HG02759 (cell line): ENCODE measurements around the gene LCN9.

Experiments used
- ATAC-seq: cut with Tn5 transposase; IDR thresholded peaks from one replicate; pipeline ENCODE4 v1.9.1; 2021; ENCODE audit warnings: mild to moderate bottlenecking, moderate library complexity; ENCODE audit not compliant: unreplicated experiment

Gene LCN9

DNA sequence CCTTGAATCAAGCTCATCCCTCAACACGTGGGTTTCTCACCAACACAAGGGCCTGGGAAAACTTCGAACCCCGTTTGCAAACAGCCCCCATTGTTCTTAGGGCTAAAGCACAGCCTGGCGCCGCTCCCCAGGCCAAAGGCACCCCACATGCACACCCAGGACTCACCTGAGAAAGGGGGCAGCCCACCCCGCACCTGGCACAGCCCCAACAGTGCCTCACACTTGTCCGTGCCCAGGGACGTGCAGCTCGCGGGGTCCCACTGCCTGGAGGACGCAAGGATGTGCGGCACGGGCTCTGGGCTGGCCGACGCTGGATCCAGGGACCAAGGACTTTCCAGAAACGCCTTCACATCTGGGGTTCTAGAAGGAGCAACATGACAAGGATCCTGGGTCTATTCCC, 33.3 kb downstream of the LCN9 start:
- ATAC-seq: no peak

DNA sequence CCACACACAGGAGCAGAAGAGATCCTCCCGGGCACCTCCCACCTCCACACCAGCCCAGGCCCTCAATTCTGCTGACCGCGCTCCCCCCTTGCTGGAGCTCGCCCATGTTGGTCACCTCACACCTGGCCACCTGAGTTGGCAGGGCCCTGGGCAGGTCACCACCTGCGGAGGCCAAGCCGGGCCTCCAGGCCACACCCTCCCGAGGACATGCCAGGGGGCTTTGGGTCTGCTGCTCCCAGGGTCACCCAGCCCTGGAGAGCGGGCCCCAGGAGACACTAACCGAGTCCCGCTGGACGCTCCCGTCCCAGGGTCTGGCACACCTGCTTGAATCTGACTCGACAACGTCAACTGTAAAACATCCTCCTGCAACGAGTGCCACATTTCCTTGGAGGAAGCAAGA, 34.1 kb downstream of the LCN9 start:
- ATAC-seq: no peak

DNA sequence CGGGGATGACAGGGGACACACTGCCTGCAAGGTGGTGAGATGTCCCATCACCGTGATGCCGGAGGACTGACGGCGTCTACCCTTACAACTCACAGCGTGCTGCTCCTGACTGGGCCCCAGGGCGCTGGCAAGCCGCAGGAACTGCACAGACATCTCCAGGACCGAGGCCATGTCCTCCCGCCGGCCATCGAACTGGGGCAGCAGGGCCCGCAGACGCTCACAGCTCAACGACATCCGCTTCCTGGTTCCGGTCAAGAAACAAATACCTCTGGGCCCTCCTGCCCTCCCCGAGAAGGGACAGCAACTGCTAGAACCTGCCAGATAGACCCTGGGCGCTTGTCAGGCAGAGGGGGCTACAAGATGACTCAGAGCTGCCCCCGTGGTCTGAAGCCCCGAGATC, 35.1 kb downstream of the LCN9 start:
- no peak for ATAC-seq

DNA sequence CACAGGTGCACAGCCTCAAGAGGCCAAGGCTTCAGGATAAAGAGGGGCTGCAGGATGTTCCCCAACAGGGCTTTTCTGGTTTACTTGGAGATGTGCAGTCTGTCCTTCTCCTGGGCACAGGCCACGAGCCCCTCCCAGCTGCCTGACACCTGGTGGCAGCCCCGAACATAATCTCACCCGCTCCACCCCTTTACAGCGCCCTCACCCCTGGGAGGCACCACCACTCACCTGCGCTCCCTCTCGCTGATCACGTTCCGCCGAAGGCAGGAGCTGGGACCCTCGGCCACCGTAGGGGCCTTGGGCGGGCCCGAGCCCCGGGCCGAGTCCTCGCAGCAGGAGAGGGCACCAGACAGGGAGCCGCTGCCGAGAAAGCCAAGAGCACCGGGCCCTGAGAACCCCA, 35.7 kb downstream of the LCN9 start:
- ATAC-seq: no peak

DNA sequence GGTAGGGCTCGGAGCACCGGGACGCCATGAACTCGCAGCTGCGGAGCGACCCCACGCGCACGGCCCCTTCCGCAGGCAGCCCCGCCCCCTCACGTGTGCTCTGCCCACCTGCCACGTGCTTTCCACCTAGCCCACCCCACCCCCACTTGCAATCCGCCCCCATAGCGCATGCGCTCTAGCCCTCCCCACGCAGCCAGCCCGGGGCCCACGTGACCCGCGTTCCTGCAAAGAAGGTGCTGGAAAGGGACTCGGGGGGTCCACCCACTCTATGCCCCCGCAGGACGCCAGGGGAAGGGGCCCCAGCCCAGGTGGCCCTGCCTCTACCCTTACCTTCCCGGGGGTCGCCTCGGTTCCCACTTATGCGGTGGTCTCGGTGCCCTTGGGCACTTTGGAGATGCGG, 36.3 kb downstream of the LCN9 start, which contains the start of gene SOHLH1:
SOHLH1 (minus strand) TSS at position 42 of the 400 bp plus-strand sequence; CDS start at position 28, 14 bp downstream.
- ATAC-seq: no peak

DNA sequence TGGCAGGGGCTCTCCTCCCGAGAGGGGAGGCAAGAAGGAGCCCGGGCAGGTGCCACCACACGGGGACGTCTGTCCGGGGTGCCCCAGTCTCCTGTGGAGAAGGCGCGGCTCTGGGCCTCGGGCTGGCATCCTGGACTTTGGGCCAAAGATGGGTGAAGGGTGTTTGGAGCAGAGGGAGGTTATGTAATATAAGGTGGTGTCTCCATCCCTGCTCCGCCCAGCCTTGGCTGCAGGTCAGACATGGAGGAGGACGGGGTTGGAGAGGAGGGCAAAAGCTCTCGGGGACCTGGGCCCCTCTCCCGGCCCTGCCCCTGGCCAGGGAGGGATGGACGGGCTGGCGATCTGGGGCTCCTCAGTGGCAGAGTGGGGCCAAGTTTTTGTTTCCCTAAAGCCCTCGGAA, 37.4 kb downstream of the LCN9 start:
- no peak for ATAC-seq

DNA sequence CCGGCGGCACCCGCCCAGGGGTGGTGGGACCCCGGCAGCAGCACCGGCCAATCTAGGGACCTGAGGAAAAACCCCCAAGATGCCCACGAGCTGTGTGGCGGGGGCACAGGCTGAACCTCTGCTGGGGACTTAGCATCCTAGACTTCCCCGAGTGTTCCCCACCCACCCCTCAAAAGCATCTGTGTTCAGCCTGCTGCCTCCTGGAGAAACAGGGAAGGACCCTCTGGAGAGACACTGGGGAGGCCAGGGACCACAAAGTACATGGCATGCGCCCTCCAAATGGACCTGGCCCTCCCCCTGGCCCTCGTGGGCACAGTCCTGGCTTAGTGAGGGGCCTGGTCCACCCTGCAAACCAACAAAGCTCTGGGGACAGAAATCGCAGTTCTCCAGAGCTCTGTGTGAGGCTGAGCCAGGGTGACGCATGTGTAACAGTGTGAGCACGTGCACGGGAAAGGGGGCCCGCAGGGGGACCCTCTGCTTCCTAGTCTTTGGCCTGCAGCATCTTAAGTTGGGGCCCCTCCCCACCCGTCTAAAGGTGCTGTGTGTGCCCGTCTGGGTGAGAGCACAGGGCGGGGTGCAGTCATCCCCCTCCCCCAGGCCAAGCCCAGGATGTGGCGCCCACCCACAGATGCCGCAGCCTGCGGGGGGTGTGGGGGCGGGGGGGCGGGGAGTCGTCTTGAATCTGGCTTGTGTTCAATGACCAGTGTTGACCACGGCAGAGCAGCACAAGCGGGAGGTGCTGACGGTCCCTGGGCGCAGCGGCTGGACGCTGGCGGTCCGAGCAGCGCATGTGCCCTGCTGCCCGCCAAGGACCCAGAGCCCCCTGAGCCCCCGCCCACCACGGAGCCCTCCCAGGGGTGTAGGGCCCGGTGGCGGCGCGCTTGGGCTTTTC, 38.2 kb downstream of the LCN9 start:
- ATAC-seq: no peak

DNA sequence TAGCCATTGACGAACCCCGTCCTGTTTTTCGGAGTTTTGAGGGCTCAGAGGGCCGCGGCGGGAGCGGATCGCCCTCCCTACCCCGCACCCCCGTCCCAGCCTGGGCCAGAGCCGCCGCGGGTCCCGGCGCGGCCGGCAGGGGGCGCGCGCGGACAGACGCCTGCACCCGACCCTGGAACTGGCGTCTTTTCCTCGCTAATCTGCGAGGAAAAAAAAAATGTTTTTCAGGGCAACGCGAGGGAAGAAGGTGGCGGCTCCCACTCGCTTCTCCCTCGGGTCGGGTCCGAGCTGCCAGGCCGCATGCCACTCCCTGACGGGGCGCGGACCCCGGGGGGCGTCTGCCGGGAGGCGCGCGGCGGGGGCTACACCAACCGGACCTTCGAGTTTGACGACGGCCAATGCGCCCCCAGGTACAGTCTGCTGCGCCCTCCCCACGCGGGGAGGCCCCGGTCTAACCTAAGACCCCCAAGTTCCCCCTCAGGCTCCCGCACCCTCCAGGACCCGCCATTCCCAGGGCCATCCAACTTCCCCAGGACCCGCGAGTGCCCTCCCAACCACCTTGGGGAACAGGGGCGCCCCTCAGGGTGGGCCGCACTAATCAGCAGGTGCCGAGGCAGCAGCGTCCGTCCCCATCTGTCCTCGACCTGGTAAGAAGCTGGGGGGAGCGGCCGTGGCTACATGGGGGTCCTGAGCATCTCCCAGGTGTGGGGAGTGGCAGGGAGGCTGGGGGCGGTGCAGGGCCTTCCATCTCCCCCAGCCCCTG, 39.0 kb downstream of the LCN9 start, which contains the start of gene KCNT1:
KCNT1 (plus strand) TSS at position 227 of the 763 bp plus-strand sequence; CDS start at position 301, 74 bp downstream.
- ATAC-seq: no peak

DNA sequence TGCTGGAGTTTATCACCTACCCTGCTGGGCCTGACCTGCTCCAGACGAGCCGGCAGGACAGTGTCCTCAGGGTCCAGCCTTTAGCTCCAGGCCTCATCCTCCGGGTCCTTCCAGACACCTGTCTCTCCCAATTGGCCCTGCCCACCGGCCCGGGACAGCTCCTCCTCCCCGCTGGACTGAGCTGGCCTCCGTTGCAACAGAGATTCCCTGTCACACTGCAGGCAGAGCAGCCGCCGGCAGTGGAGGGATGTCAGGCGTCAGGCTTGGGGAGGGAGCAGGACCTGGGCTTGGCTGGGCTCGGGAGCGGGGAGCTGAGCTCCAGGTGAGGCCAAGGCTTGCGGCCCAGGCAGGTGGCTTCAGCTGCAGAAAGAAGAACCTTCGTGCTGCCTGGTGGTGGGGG, 40.6 kb downstream of the LCN9 start:
- no peak for ATAC-seq

DNA sequence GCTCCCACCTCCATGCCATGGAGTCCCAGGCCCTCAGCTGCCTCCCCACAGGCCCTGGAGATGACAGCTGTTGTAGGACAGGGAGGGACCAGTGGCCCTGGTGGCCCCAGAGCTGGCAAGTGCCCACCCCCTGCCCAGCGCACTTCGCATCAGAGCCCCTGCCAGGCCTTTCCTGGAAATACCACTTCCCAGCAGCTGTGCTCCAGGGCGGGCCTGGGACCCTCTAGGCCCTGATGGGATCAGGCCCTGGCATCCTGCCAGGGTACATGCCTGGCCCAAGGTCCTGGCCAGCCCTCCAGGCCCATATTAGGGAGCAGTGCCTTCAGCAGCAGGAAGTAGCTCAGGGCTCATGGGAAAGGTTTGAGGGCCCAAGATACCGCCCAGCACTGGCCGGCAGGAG, 41.4 kb downstream of the LCN9 start:
- no peak for ATAC-seq

DNA sequence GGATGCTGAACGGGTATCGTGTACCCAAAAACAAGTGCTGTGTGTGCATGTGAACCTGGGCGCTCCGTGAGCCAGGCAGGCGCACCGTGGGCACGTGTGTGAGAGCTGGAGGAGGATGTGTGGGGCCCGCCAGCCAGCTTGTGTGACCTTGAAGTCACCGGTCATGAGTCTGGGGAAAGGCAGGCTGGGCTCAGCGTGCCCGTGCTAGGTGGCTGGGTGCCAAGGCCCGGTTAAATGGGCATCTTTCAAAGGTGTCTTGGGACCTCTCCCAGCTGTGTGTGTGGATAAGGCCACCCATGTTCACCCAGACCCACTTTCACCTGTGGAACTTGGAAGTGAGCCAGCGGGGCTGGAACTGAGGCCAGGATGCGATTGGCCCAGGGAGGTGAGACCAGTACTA, 42.3 kb downstream of the LCN9 start:
- ATAC-seq: no peak

DNA sequence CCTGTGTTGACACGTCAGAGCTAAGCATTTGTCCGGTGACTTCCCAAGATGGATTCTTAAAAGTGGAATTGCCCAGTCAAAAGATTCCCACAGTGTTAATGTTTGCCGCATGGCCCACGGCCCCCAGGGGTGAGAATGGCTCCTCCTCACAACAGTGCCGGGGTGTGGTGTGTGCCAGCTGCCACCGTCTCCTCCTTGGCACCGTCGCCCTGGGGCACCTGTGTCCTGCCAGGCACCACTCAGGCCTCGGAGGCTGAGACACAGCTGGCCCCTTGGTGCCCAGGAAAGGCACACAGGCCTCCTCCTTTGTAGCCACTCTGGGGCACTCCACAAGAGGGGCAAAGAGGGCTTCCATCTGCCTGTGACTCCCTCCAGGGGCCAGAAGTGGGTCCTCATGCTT, 43.2 kb downstream of the LCN9 start:
- no peak for ATAC-seq

DNA sequence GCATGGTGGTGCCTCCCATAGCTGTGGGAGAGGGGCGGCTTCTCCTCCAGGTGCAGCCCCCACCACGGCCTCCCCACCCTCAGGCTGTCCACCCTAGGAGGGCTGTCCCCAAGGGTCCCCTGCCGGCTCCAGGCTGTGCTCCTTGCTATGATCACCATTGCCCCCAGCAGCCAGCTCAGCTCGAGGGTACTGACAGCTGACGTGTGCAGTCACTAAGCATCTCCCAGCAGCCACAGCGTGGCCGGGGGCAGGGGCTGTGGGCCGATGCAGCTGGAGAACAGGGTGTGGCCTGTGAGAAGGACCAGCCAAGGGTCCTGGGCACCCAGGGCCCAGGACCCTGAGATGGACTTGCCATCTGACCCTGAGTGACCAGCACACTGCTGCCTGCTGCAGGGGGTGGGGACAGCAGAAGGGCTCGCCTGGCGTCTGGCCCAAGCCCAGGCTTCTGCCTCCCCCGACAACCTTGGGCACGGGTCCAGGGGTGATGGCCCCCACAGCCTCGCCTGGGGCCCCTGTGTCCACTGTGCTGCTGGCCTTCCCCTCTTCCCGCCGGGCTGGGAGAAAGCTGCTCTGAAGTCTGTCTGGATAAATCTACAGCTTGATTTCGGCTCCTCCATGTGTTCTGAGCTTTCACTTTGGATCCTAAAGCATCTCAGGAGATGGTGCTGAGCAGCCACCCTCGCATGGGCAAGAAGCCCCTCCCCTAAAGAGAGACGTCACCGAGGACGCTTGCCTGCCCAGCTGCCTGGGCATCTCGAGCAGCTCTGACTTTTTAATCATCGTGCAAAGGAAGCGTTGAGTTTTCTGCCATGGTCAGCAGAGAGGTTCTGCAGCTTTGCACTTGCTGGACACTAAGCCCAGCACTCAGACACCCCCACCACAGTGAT, 44.4 kb downstream of the LCN9 start:
- ATAC-seq: no peak

DNA sequence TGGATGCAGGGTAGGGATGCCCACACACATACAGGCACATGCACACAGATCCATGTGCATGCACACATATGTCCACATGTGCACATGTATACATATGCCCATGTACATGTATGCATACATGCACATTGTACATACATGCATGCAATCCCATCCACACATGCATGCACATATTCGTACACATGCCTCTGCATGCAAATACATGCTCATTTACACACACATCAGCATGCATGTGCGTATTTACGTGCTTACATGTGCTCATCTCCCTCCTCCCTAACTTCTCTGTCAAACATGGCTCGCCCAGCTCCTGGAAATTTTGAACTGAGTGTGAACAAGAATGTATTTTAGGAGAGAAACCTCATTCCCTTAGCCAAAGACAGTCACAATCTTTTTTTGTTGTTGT, 45.1 kb downstream of the LCN9 start:
- no peak for ATAC-seq

DNA sequence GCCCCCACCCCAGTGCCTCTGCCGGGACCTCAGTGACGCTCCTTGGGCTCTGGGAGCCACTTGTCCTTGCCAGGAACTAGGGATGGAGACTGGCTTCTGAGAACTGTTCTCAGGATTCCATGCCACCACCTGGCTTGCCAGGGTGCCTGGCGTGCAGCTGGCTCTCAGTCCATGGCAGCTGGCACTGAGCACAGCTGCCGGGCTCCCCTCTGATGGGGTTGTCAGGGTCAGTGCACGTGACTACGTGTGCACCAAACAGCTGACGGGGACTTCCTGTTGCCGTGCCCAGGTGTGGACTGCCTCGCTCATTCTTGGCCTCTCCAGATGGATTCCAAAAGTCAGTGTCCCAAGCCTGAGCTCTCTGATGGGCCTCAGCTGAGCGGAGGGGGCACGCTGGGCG, 48.3 kb downstream of the LCN9 start:
- ATAC-seq: no peak

DNA sequence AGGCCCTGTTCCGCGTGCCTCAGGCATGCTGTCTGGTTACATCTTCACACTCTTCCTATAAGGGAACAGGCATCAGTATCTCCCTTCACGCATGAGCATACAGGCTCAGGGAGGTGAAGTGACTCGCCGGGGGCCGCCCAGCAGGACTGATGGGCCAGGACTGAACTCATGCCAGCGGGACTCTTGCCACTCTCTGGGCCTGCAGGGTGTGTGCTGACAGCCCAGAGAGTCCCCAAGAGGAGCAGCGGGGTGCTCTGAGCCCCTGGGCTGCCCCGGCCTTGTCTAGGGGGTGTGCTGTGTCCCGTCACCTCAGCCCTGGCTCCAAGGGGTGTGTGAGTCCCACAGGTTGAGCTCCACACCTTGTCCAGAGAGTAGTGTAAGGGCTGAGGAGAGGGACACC, 48.8 kb downstream of the LCN9 start:
- no peak for ATAC-seq

DNA sequence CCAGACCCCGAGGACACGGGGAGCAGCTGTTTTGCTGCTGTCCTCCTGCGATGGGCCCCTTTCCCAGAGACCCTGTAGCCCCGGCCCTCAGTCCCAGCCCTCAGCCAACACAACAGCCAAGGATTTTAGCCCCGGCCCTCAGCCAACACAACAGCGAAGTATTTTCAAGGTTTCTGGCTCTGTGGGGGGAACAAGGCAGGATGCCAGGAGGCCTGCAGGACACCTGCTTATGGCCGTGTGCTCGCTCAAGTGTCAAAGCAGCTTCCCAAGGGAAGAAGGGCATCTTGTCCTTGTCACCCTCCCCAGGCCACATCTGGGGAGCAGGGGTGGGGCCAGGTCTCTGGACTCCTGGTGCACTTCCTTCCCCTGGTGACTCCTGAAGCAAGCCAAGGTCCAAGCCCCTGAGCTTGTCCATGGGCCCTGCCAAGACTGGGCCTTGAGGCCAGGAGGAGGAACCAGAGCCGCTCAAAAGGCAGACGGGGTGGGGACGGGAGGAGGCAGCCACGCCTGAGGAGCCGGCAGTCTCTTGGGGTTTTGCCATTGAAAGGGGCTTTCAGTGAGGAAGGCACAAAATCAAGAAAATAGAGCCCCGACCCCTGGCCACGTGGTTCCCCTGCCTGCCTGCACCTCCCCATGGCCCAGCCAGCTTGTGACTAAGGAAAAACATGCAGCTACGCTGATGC, 49.6 kb downstream of the LCN9 start:
- ATAC-seq: no peak

DNA sequence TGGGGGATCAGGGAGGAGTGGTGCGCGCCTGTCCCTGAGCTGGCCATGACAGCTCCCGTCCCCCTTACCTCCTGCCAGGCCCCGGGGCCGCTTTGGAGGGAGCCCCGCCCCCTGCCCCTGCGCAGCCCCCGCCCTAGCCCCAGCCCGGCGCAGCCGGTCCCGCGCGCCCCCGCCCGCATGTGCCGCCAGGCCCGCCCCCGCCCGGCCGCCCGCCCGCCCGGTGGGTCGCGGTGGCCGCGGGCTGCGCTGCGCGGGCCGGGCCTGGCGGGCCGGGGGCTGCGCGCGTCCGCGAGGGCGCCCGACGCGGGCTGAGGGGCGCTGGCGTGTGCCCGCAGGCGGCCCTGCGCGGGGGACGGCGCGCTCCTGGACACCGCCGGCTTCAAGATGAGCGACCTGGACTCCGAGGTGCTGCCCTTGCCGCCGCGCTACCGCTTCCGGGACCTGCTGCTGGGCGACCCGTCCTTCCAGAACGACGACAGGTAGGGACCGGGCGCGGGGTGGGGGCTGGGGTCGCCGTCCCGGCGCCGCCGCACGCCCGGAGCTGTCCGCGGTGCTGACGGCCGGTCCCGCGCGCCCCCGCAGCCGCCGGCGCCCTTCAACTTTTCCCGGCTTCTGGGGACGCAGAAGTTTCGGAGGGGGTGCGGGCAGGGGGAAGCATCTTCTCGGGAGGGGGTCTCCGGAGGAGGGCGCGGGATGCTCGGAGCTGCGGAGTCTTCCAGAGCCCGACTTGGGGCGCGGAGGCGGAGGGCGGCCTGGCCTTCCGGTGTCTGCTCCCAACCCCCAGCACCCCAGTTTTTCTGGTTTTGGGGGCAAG, 51.3 kb downstream of the LCN9 start:
- no peak for ATAC-seq

DNA sequence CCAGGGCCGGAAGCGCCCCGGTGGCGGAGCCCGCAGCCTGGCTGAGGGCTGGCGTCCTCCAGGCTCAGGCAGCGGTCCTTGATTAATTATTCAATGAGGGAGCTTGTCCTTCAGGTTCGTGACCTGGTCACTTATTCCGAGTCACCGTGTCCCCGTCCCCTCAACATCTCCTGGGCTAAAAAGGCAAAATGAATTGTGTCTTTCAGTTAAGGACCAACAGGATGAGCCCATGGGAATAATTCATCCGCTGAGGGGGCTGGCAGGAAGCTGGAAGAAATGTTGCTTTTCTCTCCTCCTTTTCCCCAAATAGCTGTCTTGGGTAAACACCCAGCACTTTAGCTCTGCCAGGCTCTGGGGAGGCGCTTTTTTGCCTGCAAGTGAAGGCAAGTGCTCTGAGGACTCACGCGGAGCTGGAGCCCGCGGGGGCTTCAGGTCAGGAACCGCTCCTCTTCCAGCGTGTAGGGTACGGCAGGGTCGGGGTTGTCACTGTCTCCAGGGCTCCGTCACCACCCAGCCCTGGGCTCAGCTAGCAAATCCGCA, 52.0 kb downstream of the LCN9 start:
- ATAC-seq: no peak
